ENCODE measurements around the gene ARL14EPL. TPM values are rescaled to one million over a fixed set of nuclear protein-coding genes. Genes with fewer than 3 reads are reported as not detected.

ARL14EPL gene
- total and polyA plus RNA-seq, 2 experiments from 2014 or later, result not detected

- DNase-seq (ENCODE audit: low spot score) (peak; percentile 24), ATAC-seq (peak; percentile 70)
- H3K27me3 ChIP-seq (ENCODE audit: insufficient read depth), result no peaks in the 10 kb centered on the region
- Mint-ChIP-seq H3K9me3 (no peaks in the 10 kb centered on the region), H3K4me1 (no peaks in the 10 kb centered on the region), H3K4me3 (no peak overlapping the region), H3K27ac (no peak overlapping the region), H3K27me3 (ENCODE audit: insufficient read depth, low read depth, poor library complexity) (no peaks in the 10 kb centered on the region), H3K36me3 (ENCODE audit: low read depth) (no peaks in the 10 kb centered on the region)
- no peaks in the 10 kb centered on the region for H3K36me3 ChIP-seq (ENCODE audit: insufficient read depth)
- no peak overlapping the region for H3K27ac ChIP-seq (ENCODE audit: low read depth)
- no peaks in the 10 kb centered on the region for H4K20me1 ChIP-seq (replicated peaks; ENCODE audit: insufficient read depth)
- H3K4me2 ChIP-seq, result no peak overlapping the region
- H3K79me2 ChIP-seq (replicated peaks; ENCODE audit: insufficient read depth), result no peaks in the 10 kb centered on the region
- TF ChIP-seq EZH2phosphoT487 (IDR thresholded peaks at IDR 0.05; ENCODE audit: unreplicated experiment), result no peak
- no peak for TF ChIP-seq REST (IDR thresholded peaks at IDR 0.05; ENCODE audit: unreplicated experiment)
- no peak for TF ChIP-seq JUNB (IDR thresholded peaks at IDR 0.05; ENCODE audit: unreplicated experiment)
- no peak for TF ChIP-seq ZNF462 (CRISPR knock-in tag; IDR thresholded peaks at IDR 0.05)
- TF ChIP-seq ETS1 (IDR thresholded peaks at IDR 0.05), result no peak
- TF ChIP-seq ZNF331 (CRISPR knock-in tag; IDR thresholded peaks at IDR 0.05; ENCODE audit: low read depth), result no peak
- no peak for TF ChIP-seq EZH2 (IDR thresholded peaks at IDR 0.05; ENCODE audit: low read depth, unreplicated experiment)
- no peak for TF ChIP-seq POLR2AphosphoS5 (IDR thresholded peaks at IDR 0.05; ENCODE audit: low read depth)
- no peak for TF ChIP-seq CTCF (conservative IDR thresholded peaks at IDR 0.05; ENCODE audit: low read depth in 2 of 2)
- no peak for TF ChIP-seq STAT1 (IDR thresholded peaks at IDR 0.05; ENCODE audit: unreplicated experiment)
- no peak for TF ChIP-seq CREB1 (CRISPR knock-in tag; IDR thresholded peaks at IDR 0.05; ENCODE audit: low read depth)
- no peak for TF ChIP-seq ZNF114 (CRISPR knock-in tag; IDR thresholded peaks at IDR 0.05)
- TF ChIP-seq NANOG (IDR thresholded peaks at IDR 0.05; ENCODE audit: borderline replicate concordance), result no peak
- no peaks in the 10 kb centered on the region for H3F3A ChIP-seq (replicated peaks; ENCODE audit: low read depth)
- H3K9me2 ChIP-seq (ENCODE audit: insufficient read depth), result no peaks in the 10 kb centered on the region
- H3K4me3 ChIP-seq, result no peak overlapping the region
- H2AFZ ChIP-seq, result peak overlapping the region; percentile 3; the same call in 1 of the 2 replicates
- H3K4me1 ChIP-seq (ENCODE audit: insufficient read depth), result no peaks in the 10 kb centered on the region
Observed at GRCh38 chr5:116013207-116013785, 19.0 kb upstream of the ARL14EPL start.
